Upper lobe of left lung (tissue), 4 donors: ENCODE results near the gene GLP2R.

ENCODE experiments used
- CTCF ChIP-seq, 6 experiments: fragments of 450-650 bp in 4 of 6; fragments of 200-600 bp in 2 of 6; sonication (generic) in 2 of 6; IDR thresholded peaks; one replicate each; pipeline ENCODE4 v1.5.1; 2016 to 2019; ENCODE audit warnings: antibody characterized with exemption in 6 of 6
- POLR2A ChIP-seq, 4 donors: fragments of 450-650 bp; IDR thresholded peaks; one replicate each; pipeline ENCODE4 v1.5.1; 2016 to 2017; ENCODE audit warnings: antibody characterized with exemption in 4 of 4, mild to moderate bottlenecking in 2 of 4

- TF ChIP-seq POLR2A (IDR thresholded peaks at IDR 0.05): no peak
- TF ChIP-seq CTCF (IDR thresholded peaks at IDR 0.05): no peak
Observed at GRCh38 chr17:9843152-9844010, 17.7 kb downstream of the GLP2R start.
